Esophagus muscularis mucosa (tissue), 4 donors: ENCODE results near the gene GNAS-AS1. TPM values are rescaled to one million over a fixed set of nuclear protein-coding genes. Genes with fewer than 3 reads are reported as not detected.
A peak's percentile ranks its signal among the peaks of the same experiment; 100 is the strongest.

Source experiments
- DNase-seq: peaks from one replicate; pipeline ENCODE4 v3.0.0-alpha.2; 2017; ENCODE audit errors: extremely low spot score
- H3K27ac ChIP-seq, 4 donors: fragments of 200-600 bp; sonication (generic); replicated peaks in 1 of 4; 1 replicate in 3 of 4; 2 replicates in 1 of 4; pipeline ENCODE4 v1.5.1; 2016 to 2019; ENCODE audit warnings: mild to moderate bottlenecking in 1 of 4
- H3K27me3 ChIP-seq, 4 donors: fragments of 200-600 bp; sonication (generic); one replicate each; pipeline versions ENCODE4 v1.5.1 to v1.6.0; 2016 to 2019
- H3K36me3 ChIP-seq, 4 donors: fragments of 200-600 bp; sonication (generic); one replicate each; pipeline ENCODE4 v1.5.1; 2016 to 2019
- H3K4me1 ChIP-seq, 4 donors: fragments of 200-600 bp; sonication (generic); one replicate each; pipeline ENCODE4 v1.5.1; 2016 to 2019
- H3K4me3 ChIP-seq, 4 donors: fragments of 200-600 bp; sonication (generic); 1 replicate in 2 of 4; 2 replicates in 2 of 4; pipeline ENCODE4 v1.5.1; 2016 to 2019; ENCODE audit warnings: mild to moderate bottlenecking in 4 of 4, moderate library complexity in 1 of 4
- H3K9me3 ChIP-seq, 4 donors: fragments of 200-600 bp; sonication (generic); 1 replicate in 3 of 4; 2 replicates in 1 of 4; pipeline ENCODE4 v1.5.1; 2016 to 2019
- EP300 ChIP-seq: sonication (generic); formaldehyde crosslinking; IDR thresholded peaks from one replicate; pipeline ENCODE4 v1.6.1; 2017; ENCODE audit warnings: antibody characterized with exemption
- POLR2A ChIP-seq: fragments of 450-650 bp; IDR thresholded peaks from one replicate; pipeline ENCODE4 v1.6.1; 2017; ENCODE audit warnings: antibody characterized with exemption, moderate library complexity, mild to moderate bottlenecking, low read depth
- POLR2AphosphoS5 ChIP-seq, 2 donors: sonication (generic); formaldehyde crosslinking; IDR thresholded peaks; one replicate each; pipeline ENCODE4 v1.6.1; 2017; ENCODE audit warnings: antibody characterized with exemption in 2 of 2
- WGBS: methylation state at CpG from one replicate; pipeline ENCODE4 v1.1.5; 2018; 5-methylcytosine and 5-hydroxymethylcytosine counted together
- intact Hi-C: fragments of 100-400 bp; cut with DNase I; formaldehyde crosslinking; loops from one replicate; pipeline ENCODE4 v1.15.1; 2023
- total RNA-seq, 4 donors: library from RNA; depleted of rRNA; stranded (reverse); fragments of >200 nt; gene quantifications; one replicate each; pipeline versions ENCODE4 v1.1.0 to v1.2.1, GENCODE V29; 2016
- TF ChIP-seq, protein P1 (sequence below), 3 experiments: fragments of 200-600 bp in 2 of 3; fragments of 450-650 bp in 1 of 3; sonication (generic) in 2 of 3; IDR thresholded peaks; one replicate each; pipeline ENCODE4 v1.5.1; 2017 to 2019; ENCODE audit warnings: antibody characterized with exemption in 3 of 3, mild to moderate bottlenecking in 2 of 3, moderate library complexity in 1 of 3

GNAS-AS1 gene
- total RNA-seq: under 1 TPM in 3 of 4 donors, not detected in 1; 0.13 to 0.42 (median 0.23) TPM

DNA sequence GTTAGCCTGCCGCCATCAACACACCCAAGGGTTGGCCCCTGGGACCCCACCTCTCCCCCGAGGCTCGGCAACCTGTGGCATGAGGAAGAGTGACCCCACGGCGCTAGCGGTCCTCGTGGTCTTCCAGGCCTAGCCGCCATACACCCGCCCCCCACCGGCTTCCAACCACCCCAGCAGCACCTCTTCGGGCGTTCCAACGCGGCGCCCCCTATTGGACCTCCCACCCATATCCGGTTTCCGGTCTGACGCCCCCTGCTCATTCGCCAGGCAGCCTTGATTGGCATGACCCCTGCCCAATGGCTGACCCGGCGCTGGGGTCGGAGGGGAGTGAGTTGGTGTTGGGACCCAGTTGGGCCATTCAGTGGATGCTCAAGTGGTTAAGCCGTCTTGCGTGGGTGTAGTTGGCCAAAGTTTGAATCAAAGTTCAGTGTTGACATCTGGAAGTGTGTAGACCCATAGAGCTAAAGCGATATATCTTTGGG, at the start of gene GNAS-AS1:
TSS of gene GNAS-AS1 (minus strand) at position 210 of the 482 bp plus-strand sequence.
- H3K36me3 ChIP-seq: no peaks in the 10 kb centered on the region
- H3K9me3 ChIP-seq: no peaks in the 10 kb centered on the region
- H3K4me1 ChIP-seq: peaks cover 5 to 51% (median 35%) of the 10 kb centered on the region in 4 donors
- no peak within 1 kb of the TSS for H3K27ac ChIP-seq
- TF ChIP-seq EP300 (no peak), POLR2A (no peak), POLR2AphosphoS5 (IDR thresholded peaks at IDR 0.05) (peak in 1 of 2 donors; percentile 19)
- H3K27me3 ChIP-seq: peaks cover 0 to 85% (median 19%) of the 10 kb centered on the region in 4 donors
- DNase-seq: no peak
- intact Hi-C loops: loop anchor here (10.0 kb wide), 1 partner anchor 616 kb away; no protein-coding TSS in a partner anchor
- 35% methylated on average over 18 of the region's 25 CpGs for WGBS
- peak within 1 kb of the TSS; percentile 47 to 60 (median 53) for H3K4me3 ChIP-seq

DNA sequence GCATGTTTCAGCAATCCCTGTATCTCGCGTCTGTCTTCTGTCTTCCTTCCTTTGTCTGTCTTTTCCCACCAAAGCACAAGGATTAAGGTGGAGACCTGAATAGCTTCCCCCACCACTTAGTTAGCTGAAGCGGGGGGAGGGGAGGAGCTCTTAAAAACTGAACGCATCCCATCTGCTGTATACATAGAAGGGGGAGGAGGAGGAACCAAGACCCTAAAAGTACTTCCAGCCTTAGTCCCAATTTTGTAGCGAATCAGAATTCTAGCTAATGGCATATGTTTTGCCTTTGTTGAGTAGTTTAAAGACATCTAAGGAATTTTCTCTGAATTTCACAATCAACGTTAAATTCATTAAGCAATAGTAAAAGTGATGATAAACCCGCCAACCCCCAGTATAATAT, 49.7 kb upstream of the GNAS-AS1 start:
- WGBS: 67% methylated on average over 7 of the region's 7 CpGs
- no peak for TF ChIP-seq POLR2A
- TF ChIP-seq POLR2AphosphoS5 (IDR thresholded peaks at IDR 0.05): no peak
- TF ChIP-seq EP300: no peak
- TF ChIP-seq, protein P1, sequence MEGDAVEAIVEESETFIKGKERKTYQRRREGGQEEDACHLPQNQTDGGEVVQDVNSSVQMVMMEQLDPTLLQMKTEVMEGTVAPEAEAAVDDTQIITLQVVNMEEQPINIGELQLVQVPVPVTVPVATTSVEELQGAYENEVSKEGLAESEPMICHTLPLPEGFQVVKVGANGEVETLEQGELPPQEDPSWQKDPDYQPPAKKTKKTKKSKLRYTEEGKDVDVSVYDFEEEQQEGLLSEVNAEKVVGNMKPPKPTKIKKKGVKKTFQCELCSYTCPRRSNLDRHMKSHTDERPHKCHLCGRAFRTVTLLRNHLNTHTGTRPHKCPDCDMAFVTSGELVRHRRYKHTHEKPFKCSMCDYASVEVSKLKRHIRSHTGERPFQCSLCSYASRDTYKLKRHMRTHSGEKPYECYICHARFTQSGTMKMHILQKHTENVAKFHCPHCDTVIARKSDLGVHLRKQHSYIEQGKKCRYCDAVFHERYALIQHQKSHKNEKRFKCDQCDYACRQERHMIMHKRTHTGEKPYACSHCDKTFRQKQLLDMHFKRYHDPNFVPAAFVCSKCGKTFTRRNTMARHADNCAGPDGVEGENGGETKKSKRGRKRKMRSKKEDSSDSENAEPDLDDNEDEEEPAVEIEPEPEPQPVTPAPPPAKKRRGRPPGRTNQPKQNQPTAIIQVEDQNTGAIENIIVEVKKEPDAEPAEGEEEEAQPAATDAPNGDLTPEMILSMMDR (IDR thresholded peaks at IDR 0.05): no peak
- Histone ChIP-seq H3K27me3 (no peaks in the 10 kb centered on the region), H3K9me3 (no peaks in the 10 kb centered on the region), H3K36me3 (peaks cover 12 to 37% (median 26%) of the 10 kb centered on the region in 4 donors), H3K4me1 (peaks cover 81 to 94% (median 87%) of the 10 kb centered on the region in 4 donors), H3K27ac (no peak overlapping the region), H3K4me3 (no peak overlapping the region)
- intact Hi-C loops: no loop called here
- DNase-seq: no peak

DNA sequence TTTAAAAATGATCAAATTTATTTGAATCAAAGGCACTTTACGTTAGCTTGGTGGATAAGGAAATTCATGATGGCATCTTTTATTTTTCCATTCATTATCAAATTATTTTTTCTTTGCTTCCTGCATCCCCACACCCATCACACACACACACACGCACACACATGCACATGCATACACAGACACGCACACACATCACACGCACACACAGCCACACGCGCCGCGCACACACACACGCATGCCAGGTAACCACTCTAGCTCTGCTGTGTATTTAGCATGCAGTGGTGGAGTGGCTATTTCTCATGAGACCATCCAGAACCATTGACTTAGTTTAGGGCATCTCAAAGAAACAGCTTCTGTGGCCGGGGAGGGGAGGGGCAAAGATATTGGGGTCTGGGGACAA, 48.8 kb upstream of the GNAS-AS1 start:
- intact Hi-C loops: no loop called here
- Histone ChIP-seq H3K9me3 (no peaks in the 10 kb centered on the region), H3K27ac (no peak overlapping the region), H3K4me1 (peaks cover 84 to 95% (median 89%) of the 10 kb centered on the region in 4 donors), H3K36me3 (peaks cover 3 to 28% (median 18%) of the 10 kb centered on the region in 4 donors), H3K4me3 (no peak overlapping the region), H3K27me3 (no peaks in the 10 kb centered on the region)
- TF ChIP-seq, protein P1 (IDR thresholded peaks at IDR 0.05): no peak
- no peak for TF ChIP-seq POLR2A
- TF ChIP-seq EP300: no peak
- TF ChIP-seq POLR2AphosphoS5 (IDR thresholded peaks at IDR 0.05): no peak
- 86% methylated on average over 10 of the region's 10 CpGs for WGBS
- no peak for DNase-seq

DNA sequence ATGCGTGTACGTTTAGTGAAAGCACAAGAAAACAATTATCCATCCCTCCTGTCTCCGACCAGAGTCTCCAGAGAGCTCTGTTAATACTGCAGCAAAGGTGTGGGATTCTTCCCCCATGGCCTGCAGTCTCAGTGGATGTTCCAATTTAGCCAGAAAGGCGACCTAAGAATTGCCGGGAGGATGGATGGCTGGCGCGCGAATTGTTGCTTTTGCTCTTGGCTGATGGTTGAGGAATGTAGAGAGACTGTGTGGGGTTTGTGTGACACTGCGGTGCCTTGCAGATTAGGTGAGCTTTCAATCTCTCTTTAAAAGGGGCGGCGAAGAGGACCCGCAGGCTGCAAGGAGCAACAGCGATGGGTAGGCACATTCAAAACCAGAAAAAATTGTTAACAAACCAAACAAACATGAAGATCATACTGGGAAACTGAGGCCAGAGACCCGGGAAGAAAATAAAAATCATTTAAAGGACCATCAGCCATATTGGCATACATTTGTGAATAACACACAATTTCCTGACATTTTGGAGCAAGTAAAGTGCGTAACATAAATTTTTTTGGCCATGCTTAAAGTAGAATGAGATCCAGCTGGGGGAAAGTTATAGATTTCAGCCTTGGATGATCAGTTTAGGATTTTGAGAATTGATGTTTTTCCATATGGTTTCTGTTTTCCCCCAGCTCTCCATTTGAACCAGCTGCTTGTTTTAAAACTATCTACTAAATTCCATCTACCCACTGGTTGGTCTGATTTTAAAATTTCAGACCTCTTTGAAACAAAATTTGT, 48.1 kb upstream of the GNAS-AS1 start:
- Histone ChIP-seq H3K9me3 (no peaks in the 10 kb centered on the region), H3K4me1 (peaks cover 91 to 100% (median 96%) of the 10 kb centered on the region in 4 donors), H3K36me3 (peaks cover 0 to 21% (median 11%) of the 10 kb centered on the region in 4 donors), H3K27me3 (no peaks in the 10 kb centered on the region), H3K27ac (peak overlapping the region in 1 of 4 donors; percentile 12), H3K4me3 (no peak overlapping the region)
- DNase-seq: no peak
- 38% methylated on average over 15 of the region's 15 CpGs for WGBS
- TF ChIP-seq POLR2A (no peak), EP300 (no peak), POLR2AphosphoS5 (IDR thresholded peaks at IDR 0.05) (no peak)
- TF ChIP-seq, protein P1 (IDR thresholded peaks at IDR 0.05): no peak
- intact Hi-C loops: no loop called here

DNA sequence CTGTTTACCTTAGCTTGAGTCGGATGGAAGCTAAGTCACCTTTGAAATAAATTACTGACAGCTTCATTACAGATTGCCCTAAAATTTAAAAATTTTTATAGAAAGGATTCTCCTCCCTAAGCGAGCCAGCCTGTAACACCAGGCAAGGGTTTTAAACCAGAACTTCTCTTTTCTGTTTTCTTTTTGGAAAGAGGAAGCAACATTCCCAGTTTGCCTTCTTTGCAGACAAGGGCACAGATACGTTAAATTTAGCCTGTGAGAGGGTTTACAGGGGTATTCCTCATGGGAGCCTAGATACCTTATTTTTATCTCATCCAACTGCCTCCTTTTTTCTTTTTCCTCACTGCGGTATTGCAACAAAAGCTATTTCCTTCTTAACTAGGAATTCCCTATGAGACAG, 46.8 kb upstream of the GNAS-AS1 start:
- no peaks in the 10 kb centered on the region for H3K9me3 ChIP-seq
- peaks cover 92 to 97% (median 97%) of the 10 kb centered on the region in 4 donors for H3K4me1 ChIP-seq
- intact Hi-C loops: no loop called here
- no peak for DNase-seq
- WGBS: 30% methylated on average over 4 of the region's 4 CpGs
- H3K36me3 ChIP-seq: peaks cover 0 to 16% (median 6%) of the 10 kb centered on the region in 4 donors
- no peak for TF ChIP-seq POLR2AphosphoS5 (IDR thresholded peaks at IDR 0.05)
- no peak for TF ChIP-seq POLR2A
- TF ChIP-seq EP300: no peak
- TF ChIP-seq, protein P1 (IDR thresholded peaks at IDR 0.05): no peak
- H3K4me3 ChIP-seq: no peak overlapping the region
- peak overlapping the region in 1 of 4 donors; percentile 8 for H3K27ac ChIP-seq
- H3K27me3 ChIP-seq: no peaks in the 10 kb centered on the region
